Activated CD8-positive, alpha-beta T cell treated with anti-CD3 and anti-CD28 coated beads for 36 hours (primary cell): ENCODE measurements around the gene ZNF444. TPM values are rescaled to one million over a fixed set of nuclear protein-coding genes. Genes with fewer than 3 reads are reported as not detected.
"Not testable (repeated sequence)": the region's sequence is repeated elsewhere in the genome, so short reads cannot be mapped to it uniquely, and the experiment has no call there.

Experiments
- ATAC-seq: fragments of 200-7000 bp; cut with Tn5 transposase; one replicate; pipeline ENCODE4 v1.10.0; 2021; ENCODE audit warnings: mild to moderate bottlenecking, moderate library complexity
- CTCF ChIA-PET: fragments of 350-600 bp; sonication (Branson Sonifier 250); formaldehyde crosslinking; loops from one replicate; lab custom pipeline; 2021; ENCODE audit warnings: antibody characterized with exemption; lab: Charles Lee
- POLR2A ChIA-PET: fragments of 350-600 bp; sonication (Branson Sonifier 250); formaldehyde crosslinking; loops from one replicate; lab custom pipeline; 2021; ENCODE audit warnings: antibody characterized with exemption; lab: Charles Lee
- DNase-seq: peaks from one replicate; pipeline ENCODE4 v3.0.0-alpha.2; 2020
- H3K27ac Mint-ChIP-seq: one replicate; pipeline ENCODE4 v1.8.0; 2021; ENCODE audit warnings: mild to moderate bottlenecking, mixed read lengths
- H3K27me3 Mint-ChIP-seq: one replicate; pipeline ENCODE4 v1.8.0; 2021; ENCODE audit warnings: mixed read lengths
- H3K36me3 Mint-ChIP-seq: one replicate; pipeline ENCODE4 v1.8.0; 2021; ENCODE audit warnings: low read depth, mixed read lengths
- H3K4me1 Mint-ChIP-seq: one replicate; pipeline ENCODE4 v1.8.0; 2021; ENCODE audit warnings: low read depth, mixed read lengths
- H3K4me3 Mint-ChIP-seq: one replicate; pipeline ENCODE4 v1.8.0; 2021; ENCODE audit warnings: mild to moderate bottlenecking, moderate library complexity, mixed read lengths
- H3K9me3 Mint-ChIP-seq: one replicate; pipeline ENCODE4 v1.8.0; 2021; ENCODE audit warnings: mixed read lengths
- CTCF ChIP-seq: fragments of 200-600 bp; IDR thresholded peaks from one replicate; pipeline ENCODE4 v1.8.0; 2022; ENCODE audit warnings: antibody characterized with exemption, mild to moderate bottlenecking
- intact Hi-C: fragments of 100-400 bp; cut with micrococcal nuclease; formaldehyde crosslinking; loops from one replicate; pipeline ENCODE4 v1.10.0; 2022
- total RNA-seq, 2 experiments: library from RNA; stranded (reverse); gene quantifications; one replicate each; pipeline ENCODE4 v1.2.3, GENCODE V29; 2021

ZNF444 gene
- total RNA-seq, 2 experiments from 2014 or later = 25.3 to 35.2 TPM

- intact Hi-C loops = loop anchor here (10.0 kb wide), 1 partner anchor 50 kb away; no protein-coding TSS in a partner anchor
- no peaks in the 10 kb centered on the region for H3K9me3 Mint-ChIP-seq
- POLR2A ChIA-PET = interaction anchor here (0.7 kb wide), 1 partner anchor 39 kb away, joined by 3 read pairs; no protein-coding TSS in a partner anchor
- TF ChIP-seq CTCF = no peak
- H3K27ac Mint-ChIP-seq = no peak overlapping the region
- peaks cover 34% of the 10 kb centered on the region for H3K4me1 Mint-ChIP-seq
- DNase-seq (no peak), ATAC-seq (no peak)
- no peaks in the 10 kb centered on the region for H3K27me3 Mint-ChIP-seq
- peaks cover 11% of the 10 kb centered on the region for H3K36me3 Mint-ChIP-seq
- H3K4me3 Mint-ChIP-seq = no peak overlapping the region
- CTCF ChIA-PET = interaction anchor here (1.1 to 1.4 kb wide), 5 partner anchors 9 to 68 kb away, joined by 3 to 6 read pairs (median 3); no protein-coding TSS in a partner anchor
Observed at GRCh38 chr19:56104423-56104822, 36.7 kb upstream of the ZNF444 start.

- Mint-ChIP-seq H3K36me3 (peaks cover 11% of the 10 kb centered on the region), H3K27me3 (no peaks in the 10 kb centered on the region), H3K4me1 (peaks cover 34% of the 10 kb centered on the region), H3K9me3 (no peaks in the 10 kb centered on the region), H3K4me3 (no peak overlapping the region), H3K27ac (peak overlapping the region; percentile 1)
- DNase-seq (peak; percentile 58), ATAC-seq (peak; percentile 70)
- ChIA-PET POLR2A (no interaction called here), CTCF (interaction anchor here (0.6 to 1.4 kb wide), 8 partner anchors 9 to 67 kb away, joined by 3 to 6 read pairs (median 3); no protein-coding TSS in a partner anchor)
- intact Hi-C loops = loop anchor here (10.0 kb wide), 1 partner anchor 50 kb away; no protein-coding TSS in a partner anchor
- peak; percentile 69 for TF ChIP-seq CTCF
Observed at GRCh38 chr19:56105090-56105701, 35.9 kb upstream of the ZNF444 start.

- DNase-seq, H3K27ac Mint-ChIP-seq, POLR2A ChIA-PET, ATAC-seq, H3K4me3 Mint-ChIP-seq, H3K9me3 Mint-ChIP-seq, H3K27me3 Mint-ChIP-seq: not testable (repeated sequence)
- H3K4me1 Mint-ChIP-seq = peaks cover 40% of the 10 kb centered on the region
- H3K36me3 Mint-ChIP-seq = peaks cover 11% of the 10 kb centered on the region
- CTCF ChIA-PET = interaction anchor here (0.9 to 1.4 kb wide), 3 partner anchors 16 to 66 kb away, joined by 3 to 4 read pairs (median 4); no protein-coding TSS in a partner anchor
- intact Hi-C loops = loop anchor here (10.0 kb wide), 1 partner anchor 49 kb away; no protein-coding TSS in a partner anchor
Observed at GRCh38 chr19:56105831-56106396, 35.2 kb upstream of the ZNF444 start.

GRCh38 chr19:56106397-56106849 is 34.7 kb upstream of the ZNF444 start:
- intact Hi-C loops = loop anchor here (10.0 kb wide), 1 partner anchor 48 kb away; no protein-coding TSS in a partner anchor
- H3K4me1 Mint-ChIP-seq = peaks cover 42% of the 10 kb centered on the region
- H3K36me3 Mint-ChIP-seq = peaks cover 9% of the 10 kb centered on the region
- H3K9me3 Mint-ChIP-seq = no peaks in the 10 kb centered on the region
- no peak overlapping the region for H3K4me3 Mint-ChIP-seq
- DNase-seq (no peak), ATAC-seq (no peak)
- peak overlapping the region; percentile 11 for H3K27ac Mint-ChIP-seq
- CTCF ChIA-PET = no interaction called here
- no peaks in the 10 kb centered on the region for H3K27me3 Mint-ChIP-seq
- POLR2A ChIA-PET = no interaction called here
- TF ChIP-seq CTCF = no peak

GRCh38 chr19:56106993-56107392 is 34.1 kb upstream of the ZNF444 start:
- no peak for ATAC-seq
- no peak for DNase-seq
- POLR2A ChIA-PET = interaction anchor here (1.1 to 1.4 kb wide), 2 partner anchors 22 to 28 kb away, joined by 3 read pairs; no protein-coding TSS in a partner anchor
- CTCF ChIA-PET = no interaction called here
- peaks cover 48% of the 10 kb centered on the region for H3K4me1 Mint-ChIP-seq
- H3K27ac Mint-ChIP-seq = peak overlapping the region; percentile 11
- no peak overlapping the region for H3K4me3 Mint-ChIP-seq
- no peaks in the 10 kb centered on the region for H3K9me3 Mint-ChIP-seq
- H3K27me3 Mint-ChIP-seq = no peaks in the 10 kb centered on the region
- intact Hi-C loops = loop anchor here (10.0 kb wide), 1 partner anchor 48 kb away; no protein-coding TSS in a partner anchor
- TF ChIP-seq CTCF = no peak
- H3K36me3 Mint-ChIP-seq = peaks cover 6% of the 10 kb centered on the region
